D341Med (cell line): ENCODE measurements around the gene MGAT5.

Experiments
- DNase-seq: peaks from one replicate; pipeline ENCODE4 v3.0.0; 2012; ENCODE audit warnings: low spot score

MGAT5 gene

GRCh38 chr2:134256956-134257355, 3.1 kb downstream of the MGAT5 start:
- DNase-seq, result no peak

- DNase-seq, result no peak
Measured at GRCh38 chr2:134257509-134257908, 3.6 kb downstream of the MGAT5 start.

GRCh38 chr2:134257965-134258683, 4.3 kb downstream of the MGAT5 start:
- no peak for DNase-seq

- no peak for DNase-seq
Measured at GRCh38 chr2:134258684-134259388, 5.0 kb downstream of the MGAT5 start.

GRCh38 chr2:134259571-134259970, 5.7 kb downstream of the MGAT5 start:
- DNase-seq, result no peak

- no peak for DNase-seq
Measured at GRCh38 chr2:134259994-134260393, 6.1 kb downstream of the MGAT5 start.

GRCh38 chr2:134260713-134261112, 6.8 kb downstream of the MGAT5 start:
- DNase-seq, result no peak

GRCh38 chr2:134261398-134262131, 7.7 kb downstream of the MGAT5 start:
- DNase-seq, result no peak

GRCh38 chr2:134262684-134263083, 8.8 kb downstream of the MGAT5 start:
- no peak for DNase-seq

- no peak for DNase-seq
Measured at GRCh38 chr2:134268265-134268664, 14.4 kb downstream of the MGAT5 start.

GRCh38 chr2:134269230-134269629, 15.4 kb downstream of the MGAT5 start:
- no peak for DNase-seq

- no peak for DNase-seq
Measured at GRCh38 chr2:134269972-134270735, 16.3 kb downstream of the MGAT5 start.

- DNase-seq, result no peak
Measured at GRCh38 chr2:134271758-134272157, 17.9 kb downstream of the MGAT5 start.

- DNase-seq, result no peak
Measured at GRCh38 chr2:134272806-134273205, 18.9 kb downstream of the MGAT5 start.

- DNase-seq, result no peak
Measured at GRCh38 chr2:134273256-134273983, 19.5 kb downstream of the MGAT5 start.

GRCh38 chr2:134274121-134274520, 20.2 kb downstream of the MGAT5 start:
- DNase-seq, result no peak

GRCh38 chr2:134275058-134275862, 21.4 kb downstream of the MGAT5 start:
- no peak for DNase-seq

- no peak for DNase-seq
Measured at GRCh38 chr2:134276381-134277172, 22.7 kb downstream of the MGAT5 start.

GRCh38 chr2:134277223-134277622, 23.4 kb downstream of the MGAT5 start:
- DNase-seq, result no peak

GRCh38 chr2:134278553-134278952, 24.7 kb downstream of the MGAT5 start:
- DNase-seq, result no peak
